Nucleus accumbens (tissue), 56 donors: ENCODE measurements around the gene CLCN7.
"Not testable (repeated sequence)": the region's sequence is repeated elsewhere in the genome, so short reads cannot be mapped to it uniquely, and the experiment has no call there.

ENCODE experiments used
- DNase-seq, 56 donors: peaks; one replicate each; lab custom pipeline; 2025; lab: John Stamatoyannopoulos, UW

Gene CLCN7

GRCh38 chr16:1488054-1488601 is 13.3 kb upstream of the CLCN7 start:
- DNase-seq: no peak

- no peak for DNase-seq
These were observed 12.7 kb upstream of the CLCN7 start for GRCh38 chr16:1487395-1488053.

GRCh38 chr16:1486551-1487390 is 11.9 kb upstream of the CLCN7 start:
- DNase-seq: no peak

DNA sequence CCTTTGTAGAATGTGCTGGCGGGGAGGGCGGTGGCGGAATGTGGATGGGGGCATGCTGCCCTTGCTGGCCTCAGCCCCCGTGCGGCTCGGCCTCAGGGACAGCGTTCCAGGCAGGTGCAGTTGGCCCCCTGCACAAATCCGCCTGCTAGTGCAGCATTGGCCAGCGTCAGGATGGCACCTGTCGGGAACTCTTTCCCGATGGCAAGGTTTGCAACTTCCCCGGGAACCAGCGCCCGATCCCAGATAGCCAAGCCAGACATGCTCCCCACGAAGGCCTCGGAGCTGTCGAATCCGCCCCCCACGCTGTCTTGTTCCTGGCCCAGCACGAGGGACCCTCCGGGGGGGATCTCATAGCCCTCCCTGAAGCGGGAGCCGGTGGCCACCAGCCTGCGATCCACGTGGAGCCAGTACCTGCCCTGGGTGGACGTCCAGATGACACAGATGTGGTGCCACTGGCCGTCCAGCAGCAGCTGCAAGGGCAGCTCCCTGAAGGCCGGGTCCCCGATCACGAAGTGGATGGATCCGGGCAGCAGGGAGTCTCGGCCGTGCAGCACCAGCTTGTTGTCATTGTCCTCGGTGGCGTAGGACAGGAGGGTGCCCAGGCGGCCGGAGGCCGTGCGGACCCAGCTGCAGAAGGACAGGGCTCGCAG is 11.1 kb upstream of the CLCN7 start:
- DNase-seq: no peak

- DNase-seq: no peak
These were observed 7.3 kb upstream of the CLCN7 start for GRCh38 chr16:1481906-1482835.

DNA sequence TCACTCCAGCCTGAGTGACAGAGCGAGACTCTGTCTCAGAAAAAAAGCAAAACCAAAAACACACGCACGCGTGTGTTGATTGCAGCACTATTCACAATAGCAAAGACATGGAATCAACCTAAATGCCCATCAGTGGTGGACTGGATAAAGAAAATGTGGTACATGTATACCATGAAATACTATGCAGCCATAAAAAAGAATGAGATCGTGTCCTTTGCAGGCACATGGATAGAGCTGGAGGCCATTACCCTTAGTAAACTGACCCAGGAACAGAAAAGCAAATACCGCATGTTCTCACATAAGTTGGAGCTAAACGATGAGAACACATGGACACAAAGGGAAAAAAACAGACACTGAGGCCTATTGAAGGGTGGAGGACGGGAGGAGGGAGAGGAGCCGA is 4.1 kb upstream of the CLCN7 start:
- DNase-seq: not testable (repeated sequence)

- DNase-seq: no peak
These were observed 2.2 kb upstream of the CLCN7 start for GRCh38 chr16:1477033-1477432.

DNA sequence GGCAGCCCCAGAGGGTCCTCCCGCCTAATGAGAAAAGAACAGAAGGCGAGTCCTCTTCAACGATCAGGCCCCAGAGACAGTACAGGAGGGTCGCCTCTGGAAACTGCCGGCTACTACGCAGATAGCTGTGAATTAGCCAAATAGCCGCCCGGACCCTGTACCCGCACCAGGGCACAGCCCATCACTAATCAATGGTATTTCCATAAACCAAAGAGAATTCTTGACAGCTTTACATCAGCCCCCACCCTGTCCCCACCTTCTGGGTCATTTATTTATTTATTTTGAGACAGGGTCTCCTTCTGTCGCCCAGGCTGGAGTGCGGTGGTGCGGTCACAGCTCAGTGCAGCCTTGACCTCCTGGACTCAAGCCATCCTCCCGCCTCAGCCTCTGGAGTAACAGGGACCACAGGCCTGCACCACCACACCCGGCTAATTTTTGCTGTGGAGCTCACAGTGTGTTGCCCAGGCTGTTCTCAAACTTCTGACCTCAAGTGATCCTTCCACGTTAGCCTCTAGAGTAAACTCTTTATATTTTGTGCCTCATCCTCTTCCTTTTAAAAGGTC is 805 bp upstream of the CLCN7 start:
- no peak for DNase-seq

DNA sequence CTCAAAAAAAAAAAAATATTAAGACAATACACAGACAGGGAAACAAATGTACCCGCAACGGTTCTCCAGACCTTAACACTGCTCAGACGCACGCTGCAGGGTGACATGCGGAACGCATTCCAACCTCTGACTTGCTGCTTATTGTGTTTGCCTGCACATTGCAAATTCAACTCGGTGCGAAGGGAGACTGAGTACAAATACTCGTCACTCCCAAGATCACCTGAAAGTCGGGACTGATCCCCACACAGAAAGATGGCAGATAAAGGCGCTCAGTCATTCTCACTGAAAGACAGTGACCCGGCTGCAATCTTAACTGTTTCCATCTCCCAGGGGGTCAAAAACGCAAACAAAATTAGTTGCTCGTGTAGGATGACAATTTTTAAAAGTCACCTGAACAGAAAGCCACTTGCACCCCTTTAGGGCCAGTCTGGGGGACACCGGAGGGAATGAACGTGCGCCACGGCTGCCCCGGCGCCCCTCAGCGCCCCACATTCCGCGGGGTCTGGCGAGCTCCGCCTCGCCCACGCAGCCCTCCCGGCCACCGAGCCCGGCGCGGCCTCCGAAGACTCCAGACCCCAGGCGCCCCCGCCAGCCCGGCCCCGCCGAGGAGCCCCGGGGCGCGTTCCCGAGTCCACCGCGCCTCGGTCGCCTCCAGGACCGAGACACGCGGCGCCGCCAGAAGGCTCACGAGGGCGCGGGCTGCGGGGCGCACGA is 589 bp downstream of the CLCN7 start:
- DNase-seq: peak in 2 of 56 donors; percentile 49 to 53

DNA sequence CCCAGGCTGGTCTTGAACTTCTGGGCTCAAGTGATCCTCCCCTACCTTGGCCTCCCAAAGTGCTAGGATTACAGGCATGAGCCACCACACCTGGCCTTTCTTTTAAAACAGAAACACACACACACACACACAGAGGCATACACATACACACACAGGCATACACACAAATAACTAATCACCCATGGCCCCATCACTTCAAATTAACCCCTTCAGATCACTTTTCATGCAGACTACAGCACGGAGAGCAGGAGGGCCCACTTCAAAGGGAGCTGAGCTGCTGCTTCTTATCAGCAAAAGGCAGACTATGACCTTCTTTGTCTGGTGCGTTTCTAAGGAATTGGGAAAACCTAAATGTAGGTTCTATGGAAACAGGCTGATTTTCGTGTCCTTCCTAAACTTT is 1.9 kb downstream of the CLCN7 start:
- DNase-seq: no peak

- DNase-seq: no peak
These were observed 3.1 kb downstream of the CLCN7 start for GRCh38 chr16:1471569-1472194.

- DNase-seq: no peak
These were observed 4.2 kb downstream of the CLCN7 start for GRCh38 chr16:1470481-1471251.

GRCh38 chr16:1469693-1470201 is 5.1 kb downstream of the CLCN7 start:
- DNase-seq: no peak

DNA sequence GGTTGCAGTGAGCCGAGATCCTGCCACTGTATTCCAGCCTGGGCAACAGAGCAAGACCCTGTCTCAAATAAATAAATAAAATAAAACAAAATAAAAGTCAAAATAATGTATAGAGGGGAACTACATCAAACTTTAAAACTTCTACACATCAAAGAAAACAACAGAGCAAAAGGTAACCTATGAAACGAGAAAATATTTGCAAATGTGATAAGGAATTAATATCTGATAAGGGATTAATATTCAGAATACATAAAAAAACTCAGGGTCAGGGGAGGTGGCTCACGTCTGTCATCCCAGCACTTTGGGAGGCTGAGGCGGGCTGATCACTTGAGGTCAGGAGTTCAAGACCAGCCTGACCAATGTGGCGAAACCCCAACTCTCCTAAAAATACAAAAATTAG is 5.7 kb downstream of the CLCN7 start:
- not testable (repeated sequence) for DNase-seq

DNA sequence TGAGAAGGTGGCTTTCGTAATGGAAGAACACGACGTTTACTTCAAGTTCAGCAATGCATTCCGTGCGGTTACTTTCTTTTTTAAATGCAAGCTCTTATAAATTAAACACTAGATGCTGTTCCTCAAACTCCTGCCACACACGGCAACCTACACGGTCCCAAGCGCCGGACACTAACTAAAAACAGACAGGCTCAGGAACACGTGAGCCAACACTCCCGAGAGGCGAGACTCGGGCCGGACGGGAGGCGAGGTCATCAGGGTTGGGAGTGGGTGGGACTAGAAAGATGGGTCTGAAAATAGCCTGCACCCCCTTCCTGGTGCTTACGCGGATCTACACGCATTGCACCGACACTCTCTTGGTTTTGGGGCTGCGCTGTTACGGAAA is 6.4 kb downstream of the CLCN7 start:
- no peak for DNase-seq

- no peak for DNase-seq
These were observed 7.8 kb downstream of the CLCN7 start for GRCh38 chr16:1466968-1467521.

- DNase-seq: no peak
These were observed 8.8 kb downstream of the CLCN7 start for GRCh38 chr16:1466054-1466453.

DNA sequence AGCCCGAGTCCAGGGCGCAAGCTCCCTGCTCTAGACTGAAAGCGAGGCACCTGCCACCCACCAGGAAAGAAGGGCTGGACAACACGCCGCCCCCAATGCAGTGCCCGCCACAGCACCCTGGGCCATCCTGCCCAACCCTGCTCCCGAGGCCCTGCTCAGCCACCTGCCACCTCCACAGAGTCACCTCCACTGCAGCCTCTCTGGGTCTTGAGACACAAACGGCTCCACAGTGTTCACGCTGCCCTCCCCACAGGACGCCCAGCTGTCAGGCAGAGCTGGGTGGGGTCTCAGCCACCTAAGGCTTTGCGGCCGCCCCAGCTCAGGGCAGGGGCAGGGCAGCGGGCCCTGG is 9.3 kb downstream of the CLCN7 start:
- DNase-seq: no peak
